Testis (tissue), 2 donors: ENCODE measurements around the gene B4GALNT4.

Experiments
- POLR2A ChIP-seq: fragments of 450-650 bp; IDR thresholded peaks from one replicate; pipeline ENCODE4 v1.6.1; 2017; ENCODE audit warnings: antibody characterized with exemption, mild to moderate bottlenecking, moderate library complexity
- TF ChIP-seq, protein P1 (sequence below), 3 experiments: fragments of 450-650 bp in 2 of 3; fragments of 200-600 bp in 1 of 3; sonication (generic) in 1 of 3; IDR thresholded peaks; one replicate each; pipeline ENCODE4 v1.5.1; 2016 to 2019; ENCODE audit warnings: antibody characterized with exemption in 3 of 3, mild to moderate bottlenecking in 2 of 3, moderate library complexity in 1 of 3

DNA sequence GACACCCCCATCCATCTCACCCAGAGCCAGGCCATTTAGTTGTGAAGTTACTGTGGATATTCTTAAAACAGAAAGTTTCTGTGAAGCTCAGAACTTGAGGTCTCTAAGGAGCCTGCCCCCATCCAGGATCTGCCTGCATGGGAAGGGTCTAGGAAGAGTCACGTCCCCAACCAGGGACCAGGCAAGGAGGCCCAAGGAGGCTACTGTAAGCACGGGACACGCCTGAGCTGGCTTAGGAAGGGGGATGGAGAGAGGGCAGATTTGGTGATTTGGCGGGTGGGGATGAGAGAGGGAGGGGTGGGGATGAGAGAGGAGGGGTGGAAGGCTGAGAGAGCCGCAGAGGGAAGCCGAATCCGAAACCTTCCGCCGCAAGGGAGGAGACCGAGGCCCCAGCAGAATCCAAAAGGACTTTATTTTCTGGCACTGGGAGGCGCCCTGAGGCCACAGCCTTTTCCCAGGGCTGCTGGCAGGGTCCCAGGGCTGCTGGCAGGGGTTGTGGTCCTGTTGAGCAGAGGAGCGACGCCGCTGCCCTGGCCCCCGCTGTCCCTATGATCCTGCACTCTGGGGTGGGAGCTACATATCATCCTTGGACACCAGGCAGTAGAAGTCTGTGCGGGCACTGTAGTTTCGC is 36.1 kb downstream of the B4GALNT4 start:
- TF ChIP-seq, protein P1, sequence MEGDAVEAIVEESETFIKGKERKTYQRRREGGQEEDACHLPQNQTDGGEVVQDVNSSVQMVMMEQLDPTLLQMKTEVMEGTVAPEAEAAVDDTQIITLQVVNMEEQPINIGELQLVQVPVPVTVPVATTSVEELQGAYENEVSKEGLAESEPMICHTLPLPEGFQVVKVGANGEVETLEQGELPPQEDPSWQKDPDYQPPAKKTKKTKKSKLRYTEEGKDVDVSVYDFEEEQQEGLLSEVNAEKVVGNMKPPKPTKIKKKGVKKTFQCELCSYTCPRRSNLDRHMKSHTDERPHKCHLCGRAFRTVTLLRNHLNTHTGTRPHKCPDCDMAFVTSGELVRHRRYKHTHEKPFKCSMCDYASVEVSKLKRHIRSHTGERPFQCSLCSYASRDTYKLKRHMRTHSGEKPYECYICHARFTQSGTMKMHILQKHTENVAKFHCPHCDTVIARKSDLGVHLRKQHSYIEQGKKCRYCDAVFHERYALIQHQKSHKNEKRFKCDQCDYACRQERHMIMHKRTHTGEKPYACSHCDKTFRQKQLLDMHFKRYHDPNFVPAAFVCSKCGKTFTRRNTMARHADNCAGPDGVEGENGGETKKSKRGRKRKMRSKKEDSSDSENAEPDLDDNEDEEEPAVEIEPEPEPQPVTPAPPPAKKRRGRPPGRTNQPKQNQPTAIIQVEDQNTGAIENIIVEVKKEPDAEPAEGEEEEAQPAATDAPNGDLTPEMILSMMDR (IDR thresholded peaks at IDR 0.05): no peak
- no peak for TF ChIP-seq POLR2A
